ENCODE data around the gene GPN2.

DNA sequence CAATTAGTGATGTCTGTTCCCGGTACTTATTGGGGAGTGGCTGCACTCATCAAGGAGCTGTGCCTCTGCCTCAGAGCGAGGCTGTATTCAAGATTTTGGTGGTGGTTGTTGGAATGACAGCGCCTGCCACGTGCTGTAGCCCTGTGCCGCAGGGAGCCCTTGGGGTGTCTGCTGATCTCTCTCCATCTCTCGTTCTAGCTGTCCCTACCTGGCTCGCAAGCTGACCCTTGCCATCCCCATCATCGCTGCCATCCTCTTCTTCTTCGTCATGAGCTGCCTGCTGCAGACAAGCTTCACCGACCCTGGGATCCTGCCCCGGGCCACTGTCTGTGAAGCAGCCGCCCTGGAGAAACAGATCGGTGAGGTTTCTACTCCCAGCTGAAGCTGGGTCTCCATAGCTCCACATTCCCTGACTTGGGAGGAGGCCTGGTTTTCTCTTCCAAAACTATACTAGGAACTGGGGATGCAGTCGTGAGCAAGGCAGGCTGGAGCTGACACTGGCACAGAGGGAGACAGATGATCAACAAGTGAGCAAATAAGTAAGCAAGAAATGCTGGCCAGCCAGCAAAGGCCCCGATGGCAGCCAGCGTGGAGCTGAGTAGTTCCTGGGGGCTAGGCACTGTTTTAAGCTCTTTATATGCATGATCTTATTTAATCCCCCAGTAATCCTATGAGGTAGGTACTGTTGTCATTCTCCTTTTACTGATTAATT lies 57.7 kb downstream of the GPN2 start:
- TF ChIP-seq CTCF (conservative IDR thresholded peaks at IDR 0.05 in 1 of 2, IDR thresholded peaks at IDR 0.05 in 1 of 2; ENCODE audit: extremely low read depth in 1 of 2, insufficient read depth in 1 of 2, low read depth in 1 of 2, low read length in 2 of 2) (no peak), EZH2 (IDR thresholded peaks at IDR 0.05; ENCODE audit: borderline replicate concordance, low read length) (no peak)

Measured in mammary epithelial cell (primary cell).